NCI-H187 (cell line): Measurements from ENCODE around the gene KDELR1.

Experiments
- DNase-seq, 2 experiments: peaks; one replicate each; lab custom pipeline; 2025; lab: John Stamatoyannopoulos, UW

KDELR1 gene

DNA sequence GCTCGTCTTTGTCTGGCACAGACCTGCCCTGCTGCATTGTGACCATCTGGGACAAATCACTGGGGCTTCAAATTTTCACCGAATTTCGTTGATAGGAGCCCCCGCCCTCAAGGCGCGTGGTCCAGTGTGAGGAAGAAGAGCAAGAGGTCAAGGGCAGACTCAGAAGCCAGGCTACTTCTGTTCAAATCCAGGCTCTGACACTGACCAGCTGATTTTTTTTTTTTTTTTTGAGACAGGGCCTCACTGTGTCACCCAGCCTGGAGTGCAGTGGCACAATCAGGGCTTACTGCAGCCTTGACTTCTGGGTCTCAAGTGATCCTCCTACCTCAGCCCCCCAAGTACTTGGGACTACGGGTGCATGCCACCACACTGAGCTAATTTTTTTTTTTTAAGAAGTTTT is 20.0 kb downstream of the KDELR1 start:
- DNase-seq = no peak

- DNase-seq = no peak
Observed at GRCh38 chr19:48370955-48371354, 20.4 kb downstream of the KDELR1 start.

DNA sequence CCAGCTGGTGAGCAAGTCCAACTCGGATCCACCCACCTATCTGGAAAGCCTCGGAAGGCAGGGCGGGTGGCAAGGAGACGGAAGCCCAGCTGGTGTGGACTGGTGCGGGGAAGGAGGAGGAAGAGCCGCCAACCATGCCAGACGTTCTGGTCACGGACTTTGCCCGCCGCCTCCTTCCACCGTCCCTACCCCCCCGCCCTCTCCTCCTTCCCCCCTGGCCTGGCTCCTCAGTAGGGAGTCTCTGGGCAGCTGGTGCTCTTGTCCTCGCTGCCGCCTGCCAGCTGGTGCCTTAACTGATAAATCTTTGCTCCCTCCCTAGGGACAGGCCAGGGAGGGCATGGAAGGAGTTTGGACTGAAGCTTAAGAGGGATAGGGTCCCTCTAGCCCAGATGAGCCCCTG is 22.4 kb downstream of the KDELR1 start:
- peak; percentile 50 to 67 for DNase-seq

GRCh38 chr19:48367855-48368254 is 23.5 kb downstream of the KDELR1 start:
- DNase-seq = no peak

GRCh38 chr19:48365602-48366001 is 25.7 kb downstream of the KDELR1 start:
- no peak for DNase-seq

DNA sequence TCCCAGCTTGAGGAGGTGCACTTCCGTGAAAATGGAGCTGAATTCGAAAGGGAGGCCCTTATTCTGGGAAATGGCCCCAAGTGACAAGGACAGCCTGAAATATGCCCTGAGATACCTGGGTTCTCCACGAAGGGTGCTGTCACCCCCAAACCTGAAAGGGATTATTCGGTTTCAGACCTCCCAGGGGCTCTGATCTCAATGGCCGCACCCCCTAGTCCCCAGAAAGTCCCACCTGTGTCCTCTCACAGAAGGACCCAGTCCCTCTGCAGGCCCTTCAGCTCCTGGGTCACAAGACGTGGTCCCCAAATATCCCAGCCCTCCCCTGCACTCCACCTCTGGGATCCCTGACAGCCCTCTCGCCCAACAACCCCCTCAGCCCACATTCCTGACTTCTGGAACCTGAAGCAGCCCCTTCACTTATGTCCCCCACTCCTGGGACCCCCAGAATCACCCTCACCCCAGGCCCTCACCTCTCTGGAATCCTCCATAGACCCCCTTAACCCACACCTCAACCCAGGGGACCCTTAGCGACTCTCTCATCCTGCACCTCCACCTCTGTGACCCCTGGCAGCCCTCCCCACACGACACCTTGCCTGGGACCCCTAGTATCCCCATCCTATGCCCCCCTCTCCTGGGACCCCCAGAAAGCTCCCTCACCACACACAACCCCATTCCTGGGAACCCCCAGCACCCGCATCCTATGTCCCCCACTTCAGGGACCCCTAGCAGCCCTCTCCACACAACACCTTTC is 26.6 kb downstream of the KDELR1 start:
- no peak for DNase-seq

DNA sequence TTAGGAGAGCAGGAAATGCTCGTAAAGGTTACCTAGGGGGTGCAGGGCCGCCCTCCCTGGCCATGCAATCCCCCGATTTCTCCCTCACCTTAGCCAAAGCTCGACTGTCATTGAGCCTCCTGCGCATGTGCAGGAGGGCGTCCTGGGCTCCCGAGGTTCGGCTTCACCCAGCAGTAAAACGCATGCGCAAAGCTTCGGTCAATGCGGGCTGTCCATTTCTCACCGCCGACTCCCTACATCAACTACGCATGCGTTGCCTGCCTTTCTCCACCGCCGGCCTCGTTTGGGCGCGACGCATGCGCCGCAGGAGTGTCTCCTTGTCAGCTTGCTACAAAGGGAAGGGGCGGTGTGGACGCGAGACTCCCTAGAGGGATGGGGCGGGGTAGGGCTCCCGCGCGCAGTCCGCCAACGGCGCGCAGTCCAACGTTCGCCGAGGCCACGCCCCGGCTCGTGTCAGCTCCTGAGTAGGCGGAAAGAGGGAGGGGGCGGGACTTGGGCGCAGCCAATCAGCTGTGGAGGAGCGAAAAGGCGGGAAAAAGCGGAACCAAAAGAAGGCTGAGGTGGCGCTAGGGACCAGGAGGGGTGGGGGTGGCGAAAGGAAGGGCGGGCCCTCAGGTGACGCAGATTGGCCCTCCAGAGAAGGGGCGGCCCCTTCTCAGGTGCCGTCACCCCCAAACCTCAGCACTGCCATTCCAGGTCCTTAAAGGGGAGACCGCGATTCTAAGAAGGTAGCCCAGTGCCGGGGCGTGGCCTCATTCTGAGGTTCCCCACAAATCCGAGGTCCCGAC is 27.3 kb downstream of the KDELR1 start, which contains the start of the genes SYNGR4 and TMEM143:
Gene SYNGR4 (plus strand): TSS at position 558 of the 788 bp plus-strand sequence. CDS start 1,476 bp downstream, outside the sequence.
Gene TMEM143 (minus strand): TSS at position 131 of the 788 bp plus-strand sequence. CDS start 20 bp downstream, at position 111.
- DNase-seq = peak; percentile 100

DNA sequence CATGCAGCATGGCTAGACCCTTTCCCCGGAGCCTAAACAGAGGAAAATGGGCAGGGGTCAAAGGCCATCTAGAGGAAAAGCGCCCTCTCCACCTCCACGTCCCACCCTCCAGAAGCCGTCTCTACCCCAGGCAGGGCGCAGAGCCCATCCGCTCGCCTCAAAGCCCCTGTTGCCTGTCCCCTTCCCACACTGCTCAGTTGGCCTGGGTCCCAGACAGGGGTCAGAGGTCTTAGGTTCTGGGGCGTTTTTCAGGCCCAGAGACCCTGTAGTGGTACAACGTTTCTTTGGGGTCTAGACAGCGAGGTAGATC is 27.9 kb downstream of the KDELR1 start:
- no peak for DNase-seq

- DNase-seq = peak; percentile 95 to 98
Observed at GRCh38 chr19:48362716-48363499, 28.4 kb downstream of the KDELR1 start.

DNA sequence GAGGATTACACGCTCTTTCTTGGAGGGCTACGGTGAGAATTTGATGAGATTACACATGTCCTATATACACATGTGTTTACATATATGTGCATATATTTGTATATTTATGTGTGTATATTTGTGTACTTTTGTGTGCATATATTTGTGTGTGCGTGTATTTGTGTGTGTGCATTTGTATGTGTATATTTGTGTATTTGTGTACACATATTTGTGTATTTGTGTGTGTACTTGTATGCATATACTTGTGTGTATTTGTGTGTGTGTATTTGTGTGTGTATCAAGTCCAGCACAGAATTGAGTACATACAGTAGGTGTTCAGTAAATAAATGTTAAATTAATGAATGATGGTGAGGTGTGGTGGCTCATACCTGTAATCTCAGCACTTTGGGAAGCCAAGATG is 29.4 kb downstream of the KDELR1 start:
- DNase-seq = no peak

- DNase-seq = no peak
Observed at GRCh38 chr19:48359123-48359522, 32.2 kb downstream of the KDELR1 start.

GRCh38 chr19:48355365-48355954 is 35.9 kb downstream of the KDELR1 start:
- no peak for DNase-seq

GRCh38 chr19:48354332-48354992 is 36.9 kb downstream of the KDELR1 start:
- DNase-seq = no peak

- DNase-seq = no peak
Observed at GRCh38 chr19:48353677-48354076, 37.7 kb downstream of the KDELR1 start.

GRCh38 chr19:48351341-48351752 is 40.0 kb downstream of the KDELR1 start:
- peak; percentile 36 to 37 for DNase-seq

DNA sequence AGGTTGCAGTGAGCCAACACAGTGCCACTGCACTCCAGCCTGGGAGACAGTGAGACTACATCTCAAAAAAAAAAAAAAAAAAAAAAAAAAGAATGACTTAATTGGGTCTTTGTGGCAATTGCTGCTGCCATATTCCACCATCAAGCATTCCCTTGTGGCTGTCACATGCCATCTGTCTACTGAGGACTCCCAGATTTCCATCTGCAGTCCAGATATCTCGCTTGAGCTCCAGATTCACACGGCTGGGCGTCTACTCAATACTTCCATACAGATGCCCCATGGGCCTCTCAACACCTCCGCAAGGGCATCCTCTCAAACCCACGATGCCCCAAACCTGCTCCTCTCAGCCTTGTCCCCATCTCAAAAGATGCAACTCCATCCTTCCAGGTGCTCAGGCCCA is 40.5 kb downstream of the KDELR1 start:
- DNase-seq = no peak

DNA sequence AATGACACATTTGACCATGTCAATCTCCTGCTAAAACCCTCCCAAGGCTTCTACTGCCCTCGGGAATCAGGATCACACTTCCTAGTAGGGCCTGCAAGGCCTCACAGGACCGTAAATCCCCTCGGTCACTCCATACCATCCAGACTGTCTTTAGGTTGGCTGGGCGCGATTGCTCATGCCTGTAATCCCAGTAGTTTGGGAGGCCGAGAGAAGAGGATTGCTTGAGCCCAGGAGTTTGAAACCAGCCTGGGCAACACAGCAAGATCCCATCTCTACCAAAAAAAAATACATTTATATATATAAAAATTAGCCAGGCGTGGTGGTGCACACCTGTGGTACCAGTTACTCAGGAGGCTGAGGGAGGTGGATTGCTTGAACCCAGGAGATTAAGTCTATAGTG is 42.6 kb downstream of the KDELR1 start:
- DNase-seq = no peak

GRCh38 chr19:48348045-48348444 is 43.3 kb downstream of the KDELR1 start:
- DNase-seq = no peak

- DNase-seq = no peak
Observed at GRCh38 chr19:48346191-48346590, 45.2 kb downstream of the KDELR1 start.

DNA sequence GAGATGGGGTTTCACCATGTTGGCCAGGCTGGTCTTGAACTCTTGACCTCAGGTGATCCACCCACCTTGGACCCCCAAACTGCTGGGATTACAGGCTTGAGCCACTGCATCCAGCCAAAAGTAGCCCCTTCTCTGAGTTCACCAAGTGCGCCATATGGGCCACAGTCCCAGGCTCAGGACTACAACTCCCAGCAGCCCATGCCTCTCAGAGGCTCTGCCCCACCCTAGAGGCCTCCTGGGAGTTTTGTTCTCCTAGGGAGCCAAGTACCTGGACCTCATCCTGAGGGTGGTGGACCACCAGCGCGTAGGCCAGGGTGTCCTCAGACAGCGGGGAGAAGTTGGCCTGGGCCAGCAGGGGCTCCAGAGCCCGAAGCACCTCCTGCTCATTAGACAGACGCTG is 46.5 kb downstream of the KDELR1 start:
- DNase-seq = no peak

DNA sequence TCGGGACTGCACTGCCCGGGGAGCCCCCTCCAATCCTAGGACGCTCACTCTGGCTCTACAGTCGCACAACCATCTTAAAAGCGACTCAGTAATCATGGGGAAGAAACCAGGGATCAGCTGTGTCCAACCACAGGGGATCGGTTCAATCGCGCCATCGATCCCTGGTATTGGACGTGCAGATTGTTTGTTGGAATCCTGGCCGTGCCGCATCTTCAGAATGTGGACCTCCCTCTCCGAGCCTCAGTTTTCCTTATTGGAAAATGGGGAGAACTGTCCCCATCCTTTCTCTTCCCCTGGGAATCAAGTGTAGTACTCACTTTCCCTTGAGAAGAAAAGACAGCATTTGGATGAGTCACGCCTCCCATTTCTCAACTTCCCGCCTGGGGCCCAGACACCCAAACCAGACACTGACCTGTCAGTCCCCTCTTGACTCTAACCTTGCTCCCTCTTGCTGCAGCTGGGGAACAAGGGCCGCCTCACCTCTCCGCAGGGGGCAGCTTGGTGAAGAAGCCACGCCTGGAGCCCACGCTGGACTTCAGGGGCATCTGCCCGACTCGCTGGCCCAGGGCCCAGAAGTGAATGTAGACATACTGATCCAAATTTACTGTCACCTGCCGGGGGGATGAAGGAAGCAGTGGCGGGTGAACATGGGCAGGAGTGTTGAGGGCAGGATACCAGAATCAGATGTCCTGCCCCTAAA is 48.4 kb downstream of the KDELR1 start:
- DNase-seq = no peak
